GM21576 (cell line): ENCODE measurements around the gene SLC8A1.

Source experiments
- ATAC-seq: cut with Tn5 transposase; IDR thresholded peaks from one replicate; pipeline ENCODE4 v1.9.1; 2021; ENCODE audit warnings: mild to moderate bottlenecking, moderate library complexity; ENCODE audit not compliant: unreplicated experiment

SLC8A1 gene

DNA sequence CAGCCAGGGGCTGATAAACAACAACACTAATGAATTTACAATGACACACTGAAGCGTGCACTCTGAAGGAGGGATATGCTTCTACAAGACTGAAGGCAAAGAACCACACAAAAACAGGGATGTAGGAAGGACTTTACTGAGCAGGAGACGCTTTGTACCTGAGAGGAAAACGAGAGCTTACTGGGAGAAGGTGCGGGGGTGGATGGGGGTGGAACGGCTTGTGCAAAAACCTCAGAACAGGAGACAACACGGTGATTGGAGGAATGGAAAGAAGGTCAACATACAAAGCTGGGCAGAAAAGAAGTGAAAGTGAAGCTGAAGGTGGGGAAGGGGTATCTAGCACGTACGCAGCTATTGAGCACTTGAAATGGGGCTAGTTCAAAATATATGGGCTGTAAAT lies 93.1 kb downstream of the SLC8A1 start:
- no peak for ATAC-seq

DNA sequence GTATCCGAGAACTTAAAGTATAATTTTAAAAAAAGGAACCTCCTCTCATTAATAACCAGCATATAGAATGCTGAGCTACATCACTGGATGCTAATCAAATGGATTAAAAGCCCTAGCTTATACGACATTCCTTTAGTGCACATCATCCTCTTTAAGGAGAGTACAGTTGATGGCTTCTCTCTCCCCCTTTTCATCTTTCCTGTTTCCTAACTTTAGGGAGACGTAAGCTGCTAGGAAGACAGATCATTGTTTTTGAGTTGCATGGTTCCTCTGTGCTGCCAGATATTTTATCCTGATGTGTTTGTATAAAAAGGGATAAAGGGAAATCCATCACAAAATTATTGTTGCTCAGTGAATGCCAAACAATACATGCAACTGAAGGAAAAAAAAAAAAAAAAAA lies 94.2 kb downstream of the SLC8A1 start:
- no peak for ATAC-seq

DNA sequence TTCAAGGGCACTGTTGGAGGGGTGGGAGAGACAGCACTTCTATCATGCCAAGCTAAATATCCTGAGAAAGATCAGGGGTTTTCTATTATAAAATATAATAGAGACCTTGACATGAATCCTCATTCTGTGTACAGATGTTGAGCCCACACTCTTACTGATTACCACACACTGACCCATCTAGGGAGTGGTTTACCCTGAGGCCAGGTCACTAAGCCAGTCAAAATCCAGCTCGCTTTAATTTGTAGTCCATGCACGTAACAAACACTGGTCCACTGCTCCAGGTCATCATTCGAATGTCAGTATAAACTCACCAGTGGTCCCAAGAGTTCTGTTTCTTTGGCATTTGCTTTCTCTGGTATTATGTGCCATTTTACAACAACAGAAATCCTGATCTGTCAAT lies 96.4 kb downstream of the SLC8A1 start:
- ATAC-seq = no peak

DNA sequence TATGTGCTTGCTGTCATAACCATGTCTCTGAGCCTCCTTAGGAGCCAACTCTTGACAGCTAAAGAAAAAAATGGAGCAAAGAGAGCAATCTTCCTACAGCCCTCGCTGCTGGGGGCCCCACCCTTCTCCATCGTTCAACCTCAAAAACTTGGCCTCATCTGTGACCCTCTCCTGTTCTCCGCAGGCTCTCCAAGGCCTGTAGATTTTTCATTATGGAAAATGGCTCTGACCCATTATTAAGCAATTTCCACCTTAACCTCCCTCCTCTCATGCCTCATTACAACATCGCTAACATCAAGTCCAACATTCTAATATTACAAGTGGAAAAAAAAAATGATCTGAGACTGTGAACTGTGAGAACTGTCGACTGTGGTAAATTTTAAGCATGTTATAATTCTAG lies 98.7 kb downstream of the SLC8A1 start:
- no peak for ATAC-seq

DNA sequence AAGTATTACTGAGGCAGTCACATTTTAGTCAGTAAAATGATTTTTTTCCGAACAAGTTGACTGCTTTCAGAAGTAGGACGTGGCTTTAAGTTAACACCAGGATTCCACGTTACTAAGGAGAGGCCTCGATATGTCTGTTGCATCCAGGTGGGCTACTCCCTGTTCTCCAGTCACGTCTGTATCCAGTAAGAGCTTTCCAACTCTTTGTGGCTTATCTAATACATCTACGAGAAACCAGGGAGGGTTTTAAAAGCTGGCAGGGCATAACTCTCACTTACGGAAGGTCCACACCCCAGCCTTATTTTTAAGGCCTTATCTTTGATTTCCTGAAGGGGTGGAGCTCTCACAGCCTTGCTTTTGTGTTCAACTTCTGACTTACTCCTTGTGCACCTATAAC lies 99.2 kb downstream of the SLC8A1 start:
- ATAC-seq = no peak

DNA sequence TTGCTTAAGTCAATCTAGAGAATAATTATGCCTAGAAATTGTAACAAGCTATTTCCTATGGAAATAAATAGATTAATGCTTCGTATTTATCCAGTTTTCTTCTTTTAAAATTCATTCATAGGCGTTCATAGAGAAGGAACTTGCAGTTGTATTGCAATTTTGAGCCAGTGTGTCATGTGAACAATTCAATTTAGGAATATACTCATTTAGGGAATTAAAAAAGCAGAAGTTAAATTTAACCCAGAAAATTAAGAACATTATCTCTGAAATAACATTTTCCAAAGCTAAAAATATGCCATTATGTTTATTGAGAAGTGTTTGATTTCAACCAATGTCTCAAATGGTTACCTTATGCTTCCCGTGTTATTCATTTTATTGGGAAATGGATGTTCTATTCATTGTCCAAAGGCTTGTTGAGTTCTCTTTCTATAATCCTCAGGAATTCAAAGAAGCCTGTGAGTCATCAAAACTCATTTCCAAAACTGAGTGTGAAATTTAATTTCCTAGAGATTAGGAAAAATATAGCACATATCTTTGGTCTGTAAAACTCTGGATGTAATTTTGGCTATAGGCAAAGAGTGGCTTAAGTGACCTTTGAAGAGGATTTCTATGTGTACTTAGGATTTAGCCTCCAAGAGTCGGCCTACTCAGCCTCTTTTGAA lies 99.7 kb downstream of the SLC8A1 start:
- no peak for ATAC-seq

DNA sequence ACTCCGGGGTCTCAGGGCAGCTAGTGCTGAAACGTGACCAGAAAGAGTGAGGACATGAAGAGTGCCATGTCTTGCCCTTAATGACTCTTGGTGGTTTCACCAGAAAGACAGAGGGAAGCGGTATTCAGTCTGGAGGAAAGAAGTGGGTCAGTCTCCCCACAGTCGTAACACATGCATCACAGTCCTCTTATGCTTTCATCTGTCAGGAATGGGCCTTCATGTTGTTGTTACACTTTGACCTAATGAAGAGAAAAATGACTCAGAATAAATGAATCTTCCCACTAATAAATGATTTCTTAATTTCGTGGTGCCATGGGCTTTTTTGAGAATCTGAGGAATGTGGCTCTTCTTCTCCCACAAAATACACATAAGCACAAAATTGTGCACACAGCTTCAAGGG lies 103.2 kb downstream of the SLC8A1 start:
- no peak for ATAC-seq

DNA sequence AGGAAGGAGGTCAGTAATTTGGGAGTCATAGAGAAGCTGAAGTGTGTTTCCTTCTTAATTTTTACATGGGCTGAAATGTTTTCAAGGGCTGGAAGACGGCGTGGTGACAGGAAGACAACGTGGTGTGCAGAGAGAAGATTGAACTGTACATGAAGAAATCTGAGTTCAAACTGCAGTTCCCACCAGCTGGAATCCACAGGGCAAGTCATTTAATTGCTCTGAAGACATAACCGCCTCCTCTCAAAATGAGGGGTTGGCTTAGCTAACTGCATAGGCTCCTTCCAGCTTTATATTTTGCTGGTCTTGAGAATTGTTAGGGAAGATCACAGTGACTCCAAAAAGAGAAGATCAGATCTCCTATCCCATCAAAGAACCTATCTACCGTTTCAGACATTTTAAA lies 103.9 kb downstream of the SLC8A1 start:
- ATAC-seq = no peak

DNA sequence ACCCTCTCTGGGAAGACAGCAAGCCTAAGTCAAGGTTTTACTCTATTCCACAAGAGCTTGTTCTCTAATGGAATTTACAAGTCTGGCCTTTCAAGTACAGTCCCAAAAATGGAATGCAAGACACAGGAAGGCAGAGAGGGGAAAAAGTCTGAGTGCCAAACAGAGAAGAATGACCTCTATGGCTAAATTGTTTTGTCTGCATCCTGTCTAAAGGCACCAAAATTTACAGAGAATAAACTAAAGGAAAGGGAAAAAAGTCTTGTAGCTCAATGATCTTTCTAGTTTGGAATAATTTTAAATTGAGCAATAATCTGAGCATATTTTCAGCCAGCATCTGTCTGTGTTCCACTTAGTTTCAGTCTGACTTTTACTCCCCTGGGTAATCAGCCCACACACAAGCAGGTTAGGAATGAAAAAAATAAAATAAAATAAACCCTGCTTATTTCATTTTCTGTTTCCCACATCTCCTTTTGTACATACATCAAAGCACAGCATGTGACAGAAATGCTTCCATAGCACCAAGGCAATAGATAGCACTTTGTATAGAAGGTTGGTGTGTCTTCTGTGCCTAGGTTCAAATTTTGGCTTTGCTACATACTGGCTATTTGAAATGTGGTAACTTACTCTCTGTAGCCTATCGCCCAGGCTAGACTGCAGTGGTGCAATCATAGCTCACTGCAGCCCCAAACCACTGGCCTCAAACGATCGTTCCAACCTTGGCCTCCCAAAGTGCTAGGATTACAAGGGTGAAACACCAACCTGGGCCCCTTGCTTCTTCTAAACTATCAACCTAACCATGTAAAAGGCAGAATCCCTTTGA lies 105.1 kb downstream of the SLC8A1 start:
- peak; percentile 72 for ATAC-seq

DNA sequence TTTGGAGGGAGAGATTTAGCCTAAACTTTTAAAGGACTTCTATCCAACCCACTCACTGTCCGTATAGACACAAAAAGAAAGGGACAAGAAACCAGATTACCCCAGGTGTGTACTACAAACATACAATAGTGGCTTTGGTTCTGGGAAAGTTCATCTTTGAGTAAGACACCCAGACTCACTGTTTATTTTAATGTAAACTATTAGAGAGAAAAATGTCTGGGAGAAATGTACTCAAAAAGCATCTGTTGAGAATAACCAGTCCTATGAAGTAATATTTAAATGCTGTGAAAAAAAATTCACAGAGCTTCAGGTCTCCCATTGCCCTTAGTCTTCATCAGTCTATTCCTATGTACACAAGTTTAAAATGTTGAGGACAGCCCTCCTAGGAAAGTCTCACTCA lies 107.5 kb downstream of the SLC8A1 start:
- no peak for ATAC-seq

DNA sequence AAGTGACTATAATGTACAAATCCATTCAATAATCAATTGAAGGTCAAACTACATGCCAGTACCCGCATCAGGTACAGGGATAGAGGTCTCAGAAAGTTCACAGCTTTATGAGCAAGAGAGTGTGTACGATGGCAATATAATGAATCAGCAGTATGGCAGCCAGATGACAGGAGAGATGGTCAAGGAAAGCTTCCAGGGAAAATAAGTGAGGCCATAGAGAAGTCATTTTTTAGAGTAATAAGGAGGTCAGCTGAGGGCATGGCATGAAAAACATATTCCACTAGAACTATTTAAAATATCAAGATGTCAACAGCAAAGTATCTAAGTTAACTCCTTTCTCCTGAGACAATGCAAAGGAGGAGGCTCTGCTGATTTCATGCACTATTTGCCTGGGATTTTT lies 108.0 kb downstream of the SLC8A1 start:
- ATAC-seq = no peak

DNA sequence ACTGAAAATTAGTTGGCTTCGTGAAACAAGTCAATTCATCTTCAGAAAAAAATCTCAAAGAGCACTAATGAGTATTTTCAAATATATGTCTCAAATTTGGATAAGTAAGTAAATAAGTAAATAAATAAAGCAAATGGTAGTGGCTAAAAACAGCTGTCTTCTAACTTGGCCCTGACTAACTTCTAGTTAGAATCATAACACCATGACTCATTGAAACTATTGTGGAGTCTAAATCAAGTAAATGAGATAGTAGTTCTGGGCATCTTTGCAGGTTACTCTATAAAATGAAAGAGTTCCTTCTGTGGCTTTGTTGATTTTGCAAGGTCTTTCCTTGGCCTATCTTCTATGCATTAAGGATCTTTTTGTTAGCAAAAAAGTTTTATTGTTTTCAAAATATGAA lies 110.7 kb downstream of the SLC8A1 start:
- no peak for ATAC-seq

DNA sequence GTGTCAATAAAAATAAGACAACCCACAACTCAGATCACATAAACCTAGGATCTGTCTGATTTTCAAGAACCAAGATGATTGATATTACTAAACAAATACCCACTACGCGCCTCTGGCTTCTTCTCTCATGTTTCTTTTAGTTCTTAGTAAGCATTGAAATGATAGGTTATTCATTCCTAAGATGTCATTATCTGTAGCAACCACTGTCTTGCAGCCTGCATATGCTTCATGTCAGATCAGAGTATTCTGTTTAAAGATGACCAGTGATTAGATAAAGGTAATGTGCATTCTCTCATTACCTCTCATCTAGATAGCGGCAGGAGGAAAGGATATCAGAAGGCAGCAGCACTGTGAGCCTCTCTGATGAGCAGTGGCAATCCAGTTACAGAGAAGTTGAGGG lies 112.9 kb downstream of the SLC8A1 start:
- ATAC-seq = no peak

DNA sequence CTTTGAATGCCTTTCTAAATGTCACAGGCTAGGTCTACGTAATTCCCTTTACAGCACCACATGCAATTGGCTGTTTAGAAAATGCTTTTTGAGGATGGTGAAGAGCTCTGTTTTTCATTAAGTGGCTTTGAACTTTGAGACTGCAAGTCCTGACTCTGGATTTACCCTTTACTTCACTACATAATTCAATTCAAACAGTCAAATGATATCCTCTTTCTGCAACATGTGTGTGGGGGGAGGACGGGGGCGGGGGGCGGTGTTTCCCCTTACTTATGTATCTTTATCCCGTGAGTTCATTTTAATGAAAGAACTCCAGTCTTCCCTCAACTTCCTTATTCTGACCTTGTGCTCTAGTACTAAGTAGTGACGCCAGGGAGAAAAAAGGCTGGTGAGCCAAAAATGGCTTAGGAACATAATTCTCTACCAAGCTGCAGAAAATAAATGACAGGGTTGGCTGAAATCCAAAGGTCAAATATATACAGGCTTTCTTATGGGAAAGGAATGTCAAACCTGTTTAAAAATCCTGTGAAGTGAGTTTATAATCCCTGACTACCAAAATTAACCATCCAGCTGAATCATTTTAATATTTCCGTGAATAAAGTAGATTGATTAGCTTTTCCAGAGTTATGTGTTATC lies 119.6 kb downstream of the SLC8A1 start:
- no peak for ATAC-seq

DNA sequence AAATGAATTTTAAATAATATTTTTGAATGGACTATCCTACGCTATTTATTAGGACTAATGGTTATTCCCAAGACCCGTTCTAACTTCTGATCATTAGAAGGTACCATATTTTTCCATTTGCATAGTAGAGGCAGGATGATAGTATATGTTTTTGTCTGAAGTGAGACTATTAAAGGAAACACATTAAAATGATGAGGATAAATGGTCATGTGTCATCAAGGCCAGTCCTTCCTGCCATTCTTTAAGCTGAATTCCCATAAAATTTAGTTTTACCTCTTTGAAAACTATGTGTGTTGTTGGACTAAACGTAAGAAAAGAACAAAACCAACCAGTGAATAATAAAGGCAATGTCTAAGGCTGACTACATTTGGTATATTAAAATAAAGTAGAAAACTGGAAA lies 121.8 kb downstream of the SLC8A1 start:
- no peak for ATAC-seq

DNA sequence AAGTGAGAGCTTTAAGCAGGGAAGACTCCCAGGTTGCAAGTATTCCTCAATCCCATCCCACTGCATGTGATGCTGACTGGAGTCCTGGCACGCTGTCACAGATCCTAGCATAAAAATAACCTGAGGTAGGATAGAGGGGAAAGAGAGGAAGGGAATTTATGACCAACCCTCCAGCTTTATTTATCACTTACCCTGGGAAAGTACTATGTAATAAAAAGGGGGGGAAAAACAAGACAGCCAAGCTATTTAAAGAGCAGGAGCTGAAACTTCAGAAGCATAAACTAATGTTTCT lies 122.2 kb downstream of the SLC8A1 start:
- no peak for ATAC-seq

DNA sequence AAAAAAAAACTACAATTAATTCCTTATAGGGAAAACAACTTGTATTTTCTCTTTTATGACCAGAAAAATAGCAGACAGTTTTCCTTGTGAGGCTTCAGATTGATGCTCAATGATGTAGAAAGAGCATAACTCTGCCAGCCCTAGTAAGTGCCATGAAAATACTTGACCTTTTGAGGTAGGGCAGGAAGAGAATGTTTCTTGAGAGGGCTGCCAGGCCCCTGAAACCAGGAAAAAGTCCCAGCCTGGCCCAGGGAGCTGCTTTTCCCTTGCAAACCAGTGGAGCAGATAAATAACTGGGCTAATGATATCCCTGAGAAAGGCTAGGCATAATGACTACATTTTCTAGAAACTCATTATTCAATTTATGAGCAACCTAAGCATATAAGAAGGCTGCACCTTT lies 126.8 kb downstream of the SLC8A1 start:
- ATAC-seq = no peak

DNA sequence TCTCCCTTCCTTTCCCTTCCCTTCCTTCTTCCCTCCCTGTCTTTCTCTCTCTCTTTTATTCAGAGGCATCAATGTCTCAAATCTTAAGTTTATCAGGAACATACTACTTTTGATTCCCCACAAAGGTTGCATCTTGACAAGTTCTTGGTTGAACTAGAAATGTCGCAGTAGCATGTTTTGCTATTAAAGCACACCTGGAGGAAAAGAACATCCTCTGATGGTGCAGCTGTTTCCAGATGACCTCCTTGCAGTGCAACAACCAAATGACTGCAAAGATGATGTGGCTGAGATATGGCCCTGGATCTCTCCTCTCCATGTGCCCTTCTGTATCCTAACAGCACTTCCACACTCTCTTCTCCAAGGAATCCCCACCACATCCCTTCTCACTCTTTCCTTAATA lies 127.2 kb downstream of the SLC8A1 start:
- ATAC-seq = no peak

DNA sequence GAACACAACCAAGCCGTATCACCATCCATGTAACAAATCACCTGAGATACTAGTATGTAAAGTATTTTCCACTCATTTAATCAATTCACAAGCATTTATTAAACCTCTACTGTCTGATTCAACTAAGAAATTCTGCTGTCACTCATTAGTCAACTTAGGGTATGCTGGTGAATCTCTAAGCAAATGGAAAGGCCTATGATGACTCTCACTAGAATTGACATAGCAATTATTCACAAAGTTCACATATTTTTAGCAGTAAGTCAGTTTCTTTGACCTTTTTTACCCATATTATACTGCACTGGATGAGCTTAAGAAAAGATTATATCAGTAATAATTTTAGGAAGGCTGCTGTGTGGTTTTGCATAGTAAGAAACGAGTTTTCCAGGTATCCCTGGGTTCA lies 130.1 kb downstream of the SLC8A1 start:
- ATAC-seq = no peak

DNA sequence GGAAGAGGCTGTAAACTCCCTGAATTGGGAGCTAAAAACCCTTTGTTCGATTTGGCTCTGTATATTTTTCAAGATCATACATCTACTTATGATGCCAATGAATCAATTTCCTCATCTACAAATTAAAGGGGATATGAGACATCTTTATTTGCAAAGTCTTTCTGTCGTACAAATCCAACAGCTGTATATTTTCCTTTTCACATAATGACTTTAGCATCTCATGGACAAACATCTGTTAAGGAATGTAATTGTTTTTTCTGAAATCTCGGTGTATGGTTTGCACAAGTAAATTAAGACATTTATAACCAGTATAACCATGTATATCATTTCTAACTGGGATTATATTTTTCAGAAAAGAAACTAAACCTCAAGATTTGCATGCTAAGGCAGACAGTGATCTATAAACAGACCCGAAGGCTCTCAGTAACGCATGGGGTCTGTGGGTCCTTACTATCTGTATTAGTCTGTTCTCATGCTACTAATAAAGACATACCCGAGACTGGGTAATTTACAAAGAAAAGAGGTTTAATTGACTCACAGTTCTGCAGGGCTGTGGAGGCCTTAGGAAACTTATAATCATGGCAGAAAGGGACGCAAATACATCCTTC lies 130.8 kb downstream of the SLC8A1 start:
- peak; percentile 62 for ATAC-seq

DNA sequence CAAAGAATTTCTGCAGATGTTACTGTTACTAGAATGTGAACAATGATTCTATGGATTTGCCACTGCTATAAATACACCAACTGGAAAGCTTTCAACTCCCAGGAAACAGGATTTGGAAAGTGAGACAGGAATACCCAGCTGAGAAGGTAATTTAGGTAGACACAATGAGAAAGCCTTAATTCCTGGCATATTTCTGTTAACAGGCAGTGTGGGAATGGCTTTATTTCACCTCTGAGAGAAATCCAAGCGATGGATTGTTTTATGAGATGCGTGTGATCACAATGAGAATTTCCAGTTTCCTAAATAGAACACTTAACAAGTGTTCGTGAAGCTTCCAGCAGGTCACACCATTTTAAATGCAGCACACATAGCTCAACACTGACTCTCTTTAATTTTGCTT lies 133.0 kb downstream of the SLC8A1 start:
- no peak for ATAC-seq

DNA sequence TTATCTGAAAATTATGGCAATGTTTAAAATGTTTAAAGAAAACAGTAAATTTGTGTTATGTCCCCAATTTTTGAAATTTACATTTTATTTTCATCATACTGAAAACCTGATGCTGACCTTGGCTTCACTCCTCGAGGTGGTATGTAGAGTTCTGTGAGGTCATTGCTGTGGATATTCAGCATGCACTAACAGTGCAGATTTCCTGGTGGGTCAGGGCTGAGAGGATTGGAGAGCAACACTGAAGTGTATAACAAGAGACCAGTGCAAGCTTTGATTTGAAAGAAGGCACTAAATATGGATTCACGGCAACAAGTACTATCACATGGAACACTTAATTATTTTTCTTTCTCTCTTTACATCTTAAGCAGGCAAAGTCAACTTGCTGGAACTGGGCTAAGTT lies 134.1 kb downstream of the SLC8A1 start:
- ATAC-seq = no peak
